Pancreas (tissue), 10 donors: Measurements from ENCODE around the gene SLC5A11. TPM values are rescaled to one million over a fixed set of nuclear protein-coding genes. Genes with fewer than 3 reads are reported as not detected.

Source experiments
- ATAC-seq, 4 donors: fragments of 200-7000 bp; cut with Tn5 transposase; one replicate each; pipeline versions ENCODE4 v1.8.0 to v1.9.1; 2020; ENCODE audit warnings: mild to moderate bottlenecking in 4 of 4, moderate library complexity in 4 of 4
- DNase-seq, 6 donors: peaks; one replicate each; pipeline ENCODE4 v3.0.0-alpha.2; 2020
- FAIRE-seq: peaks from 2 replicates; lab custom pipeline; 2012; peaks lifted over from hg19 to GRCh38; lab: Jason Lieb, UNC
- H3K27ac ChIP-seq, 4 donors: fragments of 200-600 bp; sonication (generic); 1 replicate in 3 of 4; 2 replicates in 1 of 4; pipeline versions ENCODE4 v1.5.0 to v1.8.0; 2020
- H3K27me3 ChIP-seq, 4 donors: fragments of 200-600 bp; one replicate each; pipeline ENCODE4 v1.8.0; 2021
- H3K36me3 ChIP-seq, 3 donors: fragments of 200-600 bp; sonication (generic) in 1 of 3; one replicate each; pipeline versions ENCODE4 v1.5.0 to v1.8.0; 2020 to 2021
- H3K4me1 ChIP-seq, 3 donors: fragments of 200-600 bp; one replicate each; pipeline ENCODE4 v1.8.0; 2021
- H3K4me3 ChIP-seq, 4 donors: fragments of 200-600 bp; sonication (generic) in 2 of 4; one replicate each; pipeline versions ENCODE4 v1.5.0 to v1.8.0; 2020 to 2021
- H3K9me3 ChIP-seq, 4 donors: fragments of 200-600 bp; one replicate each; pipeline ENCODE4 v1.8.0; 2021
- CTCF ChIP-seq, 4 donors: fragments of 200-600 bp; sonication (generic) in 3 of 4; IDR thresholded peaks; one replicate each; pipeline versions ENCODE4 v1.5.0 to v1.8.0; 2021; ENCODE audit warnings: antibody characterized with exemption in 4 of 4
- WGBS, 2 donors: extraction: QIAGEN DNeasy Blood & Tissue Kit; methylation state at CpG; one replicate each; pipeline ENCODE4 v1.1.7; 2013; 5-methylcytosine and 5-hydroxymethylcytosine counted together
- intact Hi-C, 3 donors: fragments of 100-400 bp; cut with DNase I; formaldehyde crosslinking; loops; one replicate each; pipeline versions ENCODE4 v1.11.1 to v1.14.2; 2022
- polyA plus RNA-seq, 2 donors: library from polyadenylated mRNA; stranded (reverse); fragments of 200-250 nt; gene quantifications; one replicate each; pipeline ENCODE4 v1.2.3, GENCODE V29; 2013
- total RNA-seq, 6 donors: library from RNA; stranded (reverse); fragmentation: NEBNext Ultra II Directional in 4 of 6; extraction: Animal tissue kit (Norgen Biotek cat#: 25700) in 4 of 6; gene quantifications; one replicate each; pipeline versions ENCODE4 v1.2.1 to v1.2.4, GENCODE V29; 2021 to 2023
- donor health status: healthy with polysubstance abuse.
- donor health status: DM: no; HTN: no; CAD: no; lungs with moderate emphysema.
- donor health status: DM: no; HTN: no; CAD: no.
- donor health status: control.
- donor health status: control.
- donor health status: Bipolar disorder and iron deficiency.
- donor health status: DM: yes; HTN: yes; CAD: no.
- donor health status: DM: no; HTN: no; CAD: no.
- donor health status: DM: no; HTN: no; CAD: no.
- donor health status: DM: yes; HTN: yes; CAD: no.

Gene SLC5A11
- total and polyA plus RNA-seq, 8 donors: 0.08 to 1.0 (median 0.25) TPM; not detected in 2

- WGBS, 2 donors: 31 to 34% methylated on average over 9 of the region's 9 CpGs
- TF ChIP-seq CTCF (IDR thresholded peaks at IDR 0.05): no peak
- Histone ChIP-seq H3K36me3 (no peaks in the 10 kb centered on the region), H3K9me3 (no peaks in the 10 kb centered on the region), H3K4me3 (no peak overlapping the region), H3K27ac (no peak overlapping the region), H3K4me1 (no peaks in the 10 kb centered on the region), H3K27me3 (no peaks in the 10 kb centered on the region)
- DNase-seq: peak; percentile 6 to 84 (median 50)
- FAIRE-seq: no peak
- intact Hi-C loops: no loop called here
- ATAC-seq: peak in 3 of 4 donors; percentile 44 to 75 (median 57)
These were observed 12.7 kb downstream of the SLC5A11 start for GRCh38 chr16:24858219-24859041.

- no peak for DNase-seq
- H3K27me3 ChIP-seq: no peaks in the 10 kb centered on the region
- ATAC-seq: no peak
- no peaks in the 10 kb centered on the region for H3K36me3 ChIP-seq
- intact Hi-C loops: no loop called here
- H3K9me3 ChIP-seq: no peaks in the 10 kb centered on the region
- H3K27ac ChIP-seq: no peak overlapping the region
- FAIRE-seq: no peak
- WGBS, 2 donors: 67 to 74% methylated on average over 1 of the region's 1 CpG
- H3K4me3 ChIP-seq: no peak overlapping the region
- no peak for TF ChIP-seq CTCF (IDR thresholded peaks at IDR 0.05)
- no peaks in the 10 kb centered on the region for H3K4me1 ChIP-seq
These were observed 15.7 kb downstream of the SLC5A11 start for GRCh38 chr16:24861461-24861860.

GRCh38 chr16:24863582-24864437, 18.0 kb downstream of the SLC5A11 start:
- no peak for TF ChIP-seq CTCF (IDR thresholded peaks at IDR 0.05)
- no peaks in the 10 kb centered on the region for H3K9me3 ChIP-seq
- H3K36me3 ChIP-seq: no peaks in the 10 kb centered on the region
- no peak for ATAC-seq
- no peak for DNase-seq
- no peaks in the 10 kb centered on the region for H3K4me1 ChIP-seq
- intact Hi-C loops: no loop called here
- 70 to 82% methylated on average over 3 of the region's 3 CpGs for WGBS, 2 donors
- H3K27me3 ChIP-seq: no peaks in the 10 kb centered on the region
- no peak overlapping the region for H3K27ac ChIP-seq
- no peak for FAIRE-seq
- H3K4me3 ChIP-seq: no peak overlapping the region

GRCh38 chr16:24869033-24869432, 23.3 kb downstream of the SLC5A11 start:
- WGBS, 2 donors: 64 to 72% methylated on average over 8 of the region's 8 CpGs
- no peaks in the 10 kb centered on the region for H3K27me3 ChIP-seq
- H3K27ac ChIP-seq: no peak overlapping the region
- H3K4me3 ChIP-seq: no peak overlapping the region
- ATAC-seq (no peak), FAIRE-seq (no peak), DNase-seq (no peak)
- no peak for TF ChIP-seq CTCF (IDR thresholded peaks at IDR 0.05)
- intact Hi-C loops: no loop called here
- no peaks in the 10 kb centered on the region for H3K9me3 ChIP-seq
- no peaks in the 10 kb centered on the region for H3K4me1 ChIP-seq
- no peaks in the 10 kb centered on the region for H3K36me3 ChIP-seq
